Astrocyte of the cerebellum (primary cell): ENCODE measurements around the gene NHEJ1.

ENCODE experiments used
- DNase-seq: peaks from one replicate; pipeline ENCODE4 v3.0.0-alpha.2; 2011; ENCODE audit warnings: low read depth
- H3K4me3 ChIP-seq: 2 replicates; pipeline ENCODE4 v1.5.1; 2011; ENCODE audit warnings: mild to moderate bottlenecking, low read depth, low read length, moderate library complexity
- in situ Hi-C: cut with HindIII; loops from 2 replicates; pipeline ENCODE4 v1.10.0; 2017; ENCODE audit warnings: low sequenced_read_pairs
- TF ChIP-seq, protein P1 (sequence below): IDR thresholded peaks from 2 replicates; pipeline ENCODE4 v1.5.1; 2012; ENCODE audit warnings: low read length, low read depth, moderate library complexity, mild to moderate bottlenecking; ENCODE audit errors: missing control alignments

The NHEJ1 gene

DNA sequence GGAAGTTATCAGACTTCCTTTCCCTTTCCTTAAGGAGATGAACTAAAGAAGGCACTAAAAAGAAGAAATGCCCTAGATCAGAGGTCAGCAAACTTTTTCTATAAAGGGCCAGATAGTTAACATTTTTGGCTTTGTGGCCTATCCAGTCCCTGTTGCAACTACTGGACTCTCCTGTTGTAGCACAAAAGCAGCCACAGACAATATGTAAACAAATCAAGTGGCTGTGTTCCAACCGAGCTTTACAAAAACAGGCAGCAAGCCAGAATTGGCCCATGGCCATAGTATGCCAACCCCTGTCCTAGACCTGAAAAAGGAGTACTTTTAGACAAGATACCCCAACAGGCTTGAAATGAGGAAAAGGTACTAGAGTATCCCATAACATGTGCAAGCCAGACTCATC is 10.9 kb downstream of the NHEJ1 start:
- in situ Hi-C loops, result loop anchor here (5.0 kb wide), 1 partner anchor 97 kb away; no protein-coding TSS in a partner anchor
- TF ChIP-seq, protein P1, sequence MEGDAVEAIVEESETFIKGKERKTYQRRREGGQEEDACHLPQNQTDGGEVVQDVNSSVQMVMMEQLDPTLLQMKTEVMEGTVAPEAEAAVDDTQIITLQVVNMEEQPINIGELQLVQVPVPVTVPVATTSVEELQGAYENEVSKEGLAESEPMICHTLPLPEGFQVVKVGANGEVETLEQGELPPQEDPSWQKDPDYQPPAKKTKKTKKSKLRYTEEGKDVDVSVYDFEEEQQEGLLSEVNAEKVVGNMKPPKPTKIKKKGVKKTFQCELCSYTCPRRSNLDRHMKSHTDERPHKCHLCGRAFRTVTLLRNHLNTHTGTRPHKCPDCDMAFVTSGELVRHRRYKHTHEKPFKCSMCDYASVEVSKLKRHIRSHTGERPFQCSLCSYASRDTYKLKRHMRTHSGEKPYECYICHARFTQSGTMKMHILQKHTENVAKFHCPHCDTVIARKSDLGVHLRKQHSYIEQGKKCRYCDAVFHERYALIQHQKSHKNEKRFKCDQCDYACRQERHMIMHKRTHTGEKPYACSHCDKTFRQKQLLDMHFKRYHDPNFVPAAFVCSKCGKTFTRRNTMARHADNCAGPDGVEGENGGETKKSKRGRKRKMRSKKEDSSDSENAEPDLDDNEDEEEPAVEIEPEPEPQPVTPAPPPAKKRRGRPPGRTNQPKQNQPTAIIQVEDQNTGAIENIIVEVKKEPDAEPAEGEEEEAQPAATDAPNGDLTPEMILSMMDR, result no peak
- DNase-seq, result no peak
- H3K4me3 ChIP-seq, result no peak overlapping the region

DNA sequence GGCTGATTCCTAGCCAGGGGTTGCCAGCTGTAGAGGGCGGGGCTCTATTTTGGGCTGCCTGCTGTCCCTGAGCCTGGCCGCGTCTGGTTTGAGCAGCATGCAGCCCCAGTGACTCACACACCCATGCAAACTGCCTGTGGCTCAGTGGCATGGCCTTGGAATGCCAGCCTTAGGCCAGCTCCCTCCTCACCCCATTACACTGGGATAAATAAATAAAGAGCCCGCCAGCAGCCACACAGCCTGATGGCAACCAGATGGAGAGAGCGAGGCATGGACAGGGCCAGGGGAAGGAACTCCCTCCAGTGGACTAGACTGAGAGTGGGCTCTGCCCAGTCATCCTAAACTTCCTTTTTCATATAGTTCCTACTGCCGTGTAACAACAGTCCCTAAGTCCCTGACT is 18.3 kb downstream of the NHEJ1 start:
- no peak overlapping the region for H3K4me3 ChIP-seq
- TF ChIP-seq, protein P1, result peak; percentile 45
- peak; percentile 37 for DNase-seq
- in situ Hi-C loops, result no loop called here

DNA sequence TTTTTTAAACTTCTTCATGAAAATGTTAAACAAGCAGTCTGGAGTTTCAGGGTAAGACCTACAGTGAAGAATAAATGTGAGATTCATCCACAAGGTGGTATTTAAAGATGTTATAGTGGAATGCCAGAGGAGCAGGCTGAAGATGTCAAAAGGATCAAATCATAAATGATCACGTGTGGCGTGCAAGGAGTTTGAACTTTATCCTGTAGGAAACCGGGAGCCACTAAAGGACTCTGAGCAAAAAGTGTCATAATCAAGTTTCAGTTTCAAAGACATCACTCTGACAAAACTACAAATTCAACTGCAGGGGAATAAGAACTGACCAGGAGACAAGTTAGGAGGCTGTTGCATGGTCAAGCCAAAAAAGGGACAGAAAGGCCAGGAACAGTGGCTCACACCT is 19.9 kb downstream of the NHEJ1 start:
- in situ Hi-C loops, result no loop called here
- TF ChIP-seq, protein P1, result no peak
- H3K4me3 ChIP-seq, result no peak overlapping the region
- DNase-seq, result no peak

DNA sequence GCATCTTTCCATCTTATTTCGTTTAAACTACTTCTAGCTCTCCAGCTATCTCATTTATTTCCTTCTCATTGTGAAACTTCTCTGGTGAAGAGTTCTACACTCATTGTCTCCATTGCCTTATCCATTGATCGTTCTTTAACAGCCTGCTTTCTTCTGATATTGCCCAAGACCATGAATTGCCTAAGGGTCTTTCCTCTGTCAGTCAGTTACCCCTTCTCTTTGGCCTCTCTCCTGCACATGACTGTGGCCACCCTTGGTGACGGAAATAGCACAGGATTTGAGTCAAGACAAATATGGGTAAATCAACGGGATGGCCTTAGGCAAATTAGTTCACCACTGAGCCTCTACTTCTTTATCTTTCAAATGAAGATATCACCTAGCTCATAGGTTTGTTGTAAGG is 26.6 kb downstream of the NHEJ1 start:
- DNase-seq, result no peak
- in situ Hi-C loops, result no loop called here
- TF ChIP-seq, protein P1, result no peak
- H3K4me3 ChIP-seq, result no peak overlapping the region

DNA sequence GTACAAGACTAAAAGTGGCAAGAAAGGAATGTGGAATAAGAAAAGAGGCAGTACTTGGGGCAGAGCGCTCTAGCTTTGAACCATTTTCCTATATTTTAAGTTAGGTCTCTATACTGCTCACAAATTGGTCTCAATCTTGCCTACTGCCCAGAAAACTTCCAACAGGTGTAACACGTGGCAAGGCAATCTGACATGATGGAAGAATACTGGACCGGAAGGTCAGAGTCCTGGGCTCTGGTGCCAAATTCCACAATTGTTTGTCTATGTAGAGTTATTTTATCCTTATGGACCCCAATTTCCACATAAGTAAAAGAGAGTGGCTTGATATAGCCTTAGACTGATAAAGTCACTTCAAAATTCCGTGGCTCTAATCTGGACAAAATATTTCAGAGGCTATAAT is 28.9 kb downstream of the NHEJ1 start:
- in situ Hi-C loops, result no loop called here
- TF ChIP-seq, protein P1, result no peak
- no peak for DNase-seq
- H3K4me3 ChIP-seq, result no peak overlapping the region

DNA sequence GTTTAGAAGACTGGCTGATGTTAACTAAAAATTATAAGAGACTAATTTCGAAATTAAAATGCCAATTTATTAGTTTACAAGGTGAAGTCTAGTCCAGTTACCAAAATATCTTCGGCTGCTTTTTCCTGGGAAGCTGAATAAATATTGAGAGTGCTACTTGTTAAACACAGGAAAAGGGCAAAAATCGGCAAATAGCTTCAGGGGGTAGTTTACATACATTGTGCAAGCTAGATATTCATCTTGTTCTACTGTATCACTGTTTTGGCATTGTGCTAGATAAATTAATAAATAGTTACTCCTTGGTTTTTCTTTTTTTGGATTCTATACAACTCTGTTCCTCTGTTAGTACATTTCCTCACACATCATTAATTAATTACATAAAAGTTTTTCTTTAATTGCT is 29.3 kb downstream of the NHEJ1 start:
- in situ Hi-C loops, result no loop called here
- DNase-seq, result no peak
- TF ChIP-seq, protein P1, result no peak
- H3K4me3 ChIP-seq, result no peak overlapping the region

DNA sequence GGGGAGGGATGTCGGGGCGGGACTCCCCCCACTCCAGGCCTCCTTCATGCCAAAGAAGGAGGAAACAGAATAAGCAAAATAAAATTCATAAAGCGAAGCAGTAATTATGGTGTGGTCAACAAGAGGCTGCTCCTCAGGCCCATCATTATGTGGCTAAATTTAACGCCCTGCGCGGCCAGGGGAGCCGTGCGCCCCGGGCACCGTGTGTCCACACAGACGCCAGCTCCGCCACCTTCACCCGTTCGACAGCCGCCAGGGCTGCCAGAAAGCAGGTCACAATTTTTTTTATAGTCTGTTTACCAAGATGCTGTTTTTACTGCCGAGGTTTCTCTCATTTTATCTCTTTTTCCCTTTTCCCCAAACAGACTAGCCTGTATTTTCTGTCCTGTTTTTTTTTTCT is 31.0 kb downstream of the NHEJ1 start:
- H3K4me3 ChIP-seq, result no peak overlapping the region
- TF ChIP-seq, protein P1, result no peak
- DNase-seq, result no peak
- in situ Hi-C loops, result no loop called here
